ENCODE data around the gene DNA2.

GRCh38 chr10:68428396-68429104, 43.2 kb downstream of the DNA2 start:
- TF ChIP-seq HNRNPUL1 (IDR thresholded peaks at IDR 0.05; ENCODE audit: low read depth, low read length) (no peak), ZFP36L1 (CRISPR knock-in tag; IDR thresholded peaks at IDR 0.05) (no peak), ZNF747 (CRISPR knock-in tag; IDR thresholded peaks at IDR 0.05; ENCODE audit: borderline replicate concordance) (no peak), FOXK2 (IDR thresholded peaks at IDR 0.05) (no peak), MAFK (conservative IDR thresholded peaks at IDR 0.05 in 1 of 2, IDR thresholded peaks at IDR 0.05 in 1 of 2; ENCODE audit: low read length in 2 of 2) (no peak), EZH2 (conservative IDR thresholded peaks at IDR 0.05; ENCODE audit: low read depth, low read length) (no peak), POLR2A (IDR thresholded peaks at IDR 0.05; ENCODE audit: insufficient read depth in 1 of 2, low read depth in 2 of 2, low read length in 2 of 2) (no peak)
- TF ChIP-seq, protein P1, sequence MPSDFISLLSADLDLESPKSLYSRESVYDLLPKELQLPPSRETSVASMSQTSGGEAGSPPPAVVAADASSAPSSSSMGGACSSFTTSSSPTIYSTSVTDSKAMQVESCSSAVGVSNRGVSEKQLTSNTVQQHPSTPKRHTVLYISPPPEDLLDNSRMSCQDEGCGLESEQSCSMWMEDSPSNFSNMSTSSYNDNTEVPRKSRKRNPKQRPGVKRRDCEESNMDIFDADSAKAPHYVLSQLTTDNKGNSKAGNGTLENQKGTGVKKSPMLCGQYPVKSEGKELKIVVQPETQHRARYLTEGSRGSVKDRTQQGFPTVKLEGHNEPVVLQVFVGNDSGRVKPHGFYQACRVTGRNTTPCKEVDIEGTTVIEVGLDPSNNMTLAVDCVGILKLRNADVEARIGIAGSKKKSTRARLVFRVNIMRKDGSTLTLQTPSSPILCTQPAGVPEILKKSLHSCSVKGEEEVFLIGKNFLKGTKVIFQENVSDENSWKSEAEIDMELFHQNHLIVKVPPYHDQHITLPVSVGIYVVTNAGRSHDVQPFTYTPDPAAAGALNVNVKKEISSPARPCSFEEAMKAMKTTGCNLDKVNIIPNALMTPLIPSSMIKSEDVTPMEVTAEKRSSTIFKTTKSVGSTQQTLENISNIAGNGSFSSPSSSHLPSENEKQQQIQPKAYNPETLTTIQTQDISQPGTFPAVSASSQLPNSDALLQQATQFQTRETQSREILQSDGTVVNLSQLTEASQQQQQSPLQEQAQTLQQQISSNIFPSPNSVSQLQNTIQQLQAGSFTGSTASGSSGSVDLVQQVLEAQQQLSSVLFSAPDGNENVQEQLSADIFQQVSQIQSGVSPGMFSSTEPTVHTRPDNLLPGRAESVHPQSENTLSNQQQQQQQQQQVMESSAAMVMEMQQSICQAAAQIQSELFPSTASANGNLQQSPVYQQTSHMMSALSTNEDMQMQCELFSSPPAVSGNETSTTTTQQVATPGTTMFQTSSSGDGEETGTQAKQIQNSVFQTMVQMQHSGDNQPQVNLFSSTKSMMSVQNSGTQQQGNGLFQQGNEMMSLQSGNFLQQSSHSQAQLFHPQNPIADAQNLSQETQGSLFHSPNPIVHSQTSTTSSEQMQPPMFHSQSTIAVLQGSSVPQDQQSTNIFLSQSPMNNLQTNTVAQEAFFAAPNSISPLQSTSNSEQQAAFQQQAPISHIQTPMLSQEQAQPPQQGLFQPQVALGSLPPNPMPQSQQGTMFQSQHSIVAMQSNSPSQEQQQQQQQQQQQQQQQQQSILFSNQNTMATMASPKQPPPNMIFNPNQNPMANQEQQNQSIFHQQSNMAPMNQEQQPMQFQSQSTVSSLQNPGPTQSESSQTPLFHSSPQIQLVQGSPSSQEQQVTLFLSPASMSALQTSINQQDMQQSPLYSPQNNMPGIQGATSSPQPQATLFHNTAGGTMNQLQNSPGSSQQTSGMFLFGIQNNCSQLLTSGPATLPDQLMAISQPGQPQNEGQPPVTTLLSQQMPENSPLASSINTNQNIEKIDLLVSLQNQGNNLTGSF (CRISPR knock-in tag; IDR thresholded peaks at IDR 0.05), result no peak

Measured in HepG2 (cell line).